DND-41 (cell line): ENCODE results near the gene TTC23.

Experiments
- ATAC-seq: fragments of 200-7000 bp; cut with Tn5 transposase; 3 replicates; pipeline ENCODE4 v1.9.1; 2021; ENCODE audit warnings: low read depth; ENCODE audit not compliant: insufficient read depth
- DNase-seq: peaks from one replicate; pipeline ENCODE4 v3.0.0-alpha.2; 2020
- H2AFZ ChIP-seq: 2 replicates; pipeline ENCODE4 v1.6.0; 2012; ENCODE audit warnings: low read depth, low read length
- H3K27ac ChIP-seq: 2 replicates; pipeline ENCODE4 v1.5.1; 2012; ENCODE audit warnings: low read length, inconsistent platforms
- H3K27me3 ChIP-seq: fragments of 200-600 bp; sonication (generic); 2 replicates; pipeline ENCODE4 v1.6.0; 2012; ENCODE audit warnings: low read length, mild to moderate bottlenecking, inconsistent platforms; ENCODE audit not compliant: insufficient read depth, poor library complexity
- H3K36me3 ChIP-seq: 2 replicates; pipeline ENCODE4 v1.5.1; 2012; ENCODE audit warnings: low read length, inconsistent platforms; ENCODE audit not compliant: insufficient read depth
- H3K4me1 ChIP-seq: 2 replicates; pipeline ENCODE4 v1.5.1; 2012; ENCODE audit warnings: mild to moderate bottlenecking, low read length; ENCODE audit not compliant: insufficient read depth
- H3K4me2 ChIP-seq: 2 replicates; pipeline ENCODE4 v1.6.0; 2012; ENCODE audit warnings: mild to moderate bottlenecking, moderate library complexity, low read length, inconsistent platforms; ENCODE audit not compliant: insufficient read depth
- H3K4me3 ChIP-seq, 2 experiments: fragments of 200-600 bp in 1 of 2; shearing (Covaris generic) in 1 of 2; 2 replicates each; pipeline ENCODE4 v1.5.1; 2012 to 2016; ENCODE audit warnings: inconsistent platforms in 2 of 2, low read length in 2 of 2, mild to moderate bottlenecking in 2 of 2, low read depth in 1 of 2, moderate library complexity in 1 of 2
- H3K79me2 ChIP-seq: 2 replicates; pipeline ENCODE4 v1.6.0; 2012; ENCODE audit warnings: low read length, inconsistent platforms; ENCODE audit not compliant: insufficient read depth
- H3K9ac ChIP-seq: 2 replicates; pipeline ENCODE4 v1.6.0; 2012; ENCODE audit warnings: low read depth, mild to moderate bottlenecking, inconsistent platforms, low read length, moderate library complexity
- H3K9me3 ChIP-seq: 2 replicates; pipeline ENCODE4 v1.5.1; 2012; ENCODE audit warnings: low read length, moderate library complexity, mild to moderate bottlenecking, inconsistent platforms; ENCODE audit not compliant: insufficient read depth, severe bottlenecking
- H4K20me1 ChIP-seq: 2 replicates; pipeline ENCODE4 v1.6.0; 2012; ENCODE audit warnings: low read length; ENCODE audit not compliant: insufficient read depth
- EZH2 ChIP-seq: IDR thresholded peaks from 3 replicates; pipeline ENCODE4 v1.6.1; 2012; ENCODE audit warnings: borderline replicate concordance, low read depth, mild to moderate bottlenecking, moderate library complexity, low read length, inconsistent platforms; ENCODE audit not compliant: severe bottlenecking
- TF ChIP-seq, protein P1 (sequence below): IDR thresholded peaks from 2 replicates; pipeline ENCODE4 v1.5.1; 2012; ENCODE audit warnings: borderline replicate concordance, low read length, moderate library complexity, mild to moderate bottlenecking; ENCODE audit not compliant: poor library complexity, severe bottlenecking; ENCODE audit errors: extremely low read depth

TTC23 gene

DNA sequence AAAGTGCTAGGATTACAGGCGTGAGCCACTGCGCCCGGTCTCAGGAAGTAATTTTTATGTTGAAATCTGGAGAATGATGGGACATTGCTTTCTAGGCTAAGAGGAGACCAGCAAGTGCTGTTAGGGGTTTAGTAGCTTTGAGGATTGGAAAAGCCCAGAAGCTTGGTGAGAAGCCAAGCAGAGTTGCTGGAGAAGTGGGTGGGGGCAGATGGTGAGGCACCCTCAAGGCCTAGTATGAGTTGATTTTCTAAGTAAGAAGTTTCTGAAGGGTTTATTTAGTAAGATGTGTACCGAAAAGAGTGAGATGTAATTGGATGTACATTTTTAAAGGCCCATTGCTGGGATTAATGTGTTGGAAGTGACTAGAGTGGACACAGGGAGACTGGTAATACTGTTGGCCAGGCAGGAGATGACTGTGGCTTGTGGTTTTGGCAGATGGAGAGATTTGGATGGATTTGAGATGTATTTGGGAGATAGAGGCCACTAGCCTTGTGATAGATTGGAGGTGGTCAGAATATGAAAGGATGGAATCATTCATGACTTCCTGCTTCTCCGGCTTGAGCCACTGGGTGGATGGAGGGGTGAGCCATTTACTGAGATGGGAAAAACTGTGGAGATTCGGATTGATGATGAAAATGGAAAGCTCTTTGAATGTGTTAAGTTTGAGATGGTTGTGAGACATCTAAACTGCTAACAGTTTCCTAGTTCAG, 4.2 kb upstream of the TTC23 start:
- H3K4me1 ChIP-seq = peaks cover 41% of the 10 kb centered on the region
- TF ChIP-seq, protein P1, sequence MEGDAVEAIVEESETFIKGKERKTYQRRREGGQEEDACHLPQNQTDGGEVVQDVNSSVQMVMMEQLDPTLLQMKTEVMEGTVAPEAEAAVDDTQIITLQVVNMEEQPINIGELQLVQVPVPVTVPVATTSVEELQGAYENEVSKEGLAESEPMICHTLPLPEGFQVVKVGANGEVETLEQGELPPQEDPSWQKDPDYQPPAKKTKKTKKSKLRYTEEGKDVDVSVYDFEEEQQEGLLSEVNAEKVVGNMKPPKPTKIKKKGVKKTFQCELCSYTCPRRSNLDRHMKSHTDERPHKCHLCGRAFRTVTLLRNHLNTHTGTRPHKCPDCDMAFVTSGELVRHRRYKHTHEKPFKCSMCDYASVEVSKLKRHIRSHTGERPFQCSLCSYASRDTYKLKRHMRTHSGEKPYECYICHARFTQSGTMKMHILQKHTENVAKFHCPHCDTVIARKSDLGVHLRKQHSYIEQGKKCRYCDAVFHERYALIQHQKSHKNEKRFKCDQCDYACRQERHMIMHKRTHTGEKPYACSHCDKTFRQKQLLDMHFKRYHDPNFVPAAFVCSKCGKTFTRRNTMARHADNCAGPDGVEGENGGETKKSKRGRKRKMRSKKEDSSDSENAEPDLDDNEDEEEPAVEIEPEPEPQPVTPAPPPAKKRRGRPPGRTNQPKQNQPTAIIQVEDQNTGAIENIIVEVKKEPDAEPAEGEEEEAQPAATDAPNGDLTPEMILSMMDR = no peak
- TF ChIP-seq EZH2 = no peak
- no peaks in the 10 kb centered on the region for H3K27me3 ChIP-seq
- peak overlapping the region; percentile 7; the same call in 1 of the 2 replicates for H3K9ac ChIP-seq
- ATAC-seq (no peak), DNase-seq (no peak)
- H3K79me2 ChIP-seq = peaks cover 47% of the 10 kb centered on the region
- H2AFZ ChIP-seq = no peak overlapping the region
- H3K4me2 ChIP-seq = peak overlapping the region; percentile 48; the same call in 1 of the 2 replicates
- no peaks in the 10 kb centered on the region for H3K9me3 ChIP-seq
- H3K4me3 ChIP-seq = no peak overlapping the region
- peaks cover 11% of the 10 kb centered on the region; the same call in 1 of the 2 replicates for H3K36me3 ChIP-seq
- 0 out of 2 replicates have a peak overlapping the region, but pooled peaks have one; percentile 29 for H3K27ac ChIP-seq
- H4K20me1 ChIP-seq = no peaks in the 10 kb centered on the region

DNA sequence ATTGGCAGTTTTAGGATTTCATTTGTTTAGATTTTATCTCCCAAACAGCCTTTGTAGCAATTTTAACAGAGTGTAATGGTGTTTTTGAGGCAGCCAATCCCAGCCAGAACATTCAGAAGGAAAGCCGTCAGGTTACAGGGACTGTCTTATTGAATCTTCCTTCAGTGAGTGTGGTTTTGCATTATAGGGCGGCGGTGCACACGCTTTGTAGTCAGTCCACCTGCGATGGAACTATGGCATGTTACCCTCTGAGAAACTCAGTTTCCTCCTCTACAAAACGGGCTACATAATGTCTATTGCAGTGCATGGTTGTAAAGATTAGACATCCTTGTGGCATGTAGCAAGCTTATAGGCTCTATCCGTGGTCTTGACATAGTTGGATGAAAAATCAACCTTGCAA, 2.9 kb upstream of the TTC23 start:
- no peak for ATAC-seq
- Histone ChIP-seq H3K36me3 (peaks cover 6% of the 10 kb centered on the region; the same call in 1 of the 2 replicates), H3K9me3 (no peaks in the 10 kb centered on the region), H3K79me2 (peaks cover 56% of the 10 kb centered on the region), H4K20me1 (no peaks in the 10 kb centered on the region), H3K4me1 (peaks cover 53% of the 10 kb centered on the region), H3K4me3 (peak overlapping the region; percentile 69 to 77; a peak in 3 of 4 replicates), H3K27ac (peak overlapping the region; percentile 79), H3K9ac (peak overlapping the region; percentile 93), H3K4me2 (peak overlapping the region; percentile 82), H2AFZ (peak overlapping the region; percentile 88; the same call in 1 of the 2 replicates), H3K27me3 (no peaks in the 10 kb centered on the region)
- peak; percentile 24 for DNase-seq
- TF ChIP-seq, protein P1 = no peak
- TF ChIP-seq EZH2 = no peak

DNA sequence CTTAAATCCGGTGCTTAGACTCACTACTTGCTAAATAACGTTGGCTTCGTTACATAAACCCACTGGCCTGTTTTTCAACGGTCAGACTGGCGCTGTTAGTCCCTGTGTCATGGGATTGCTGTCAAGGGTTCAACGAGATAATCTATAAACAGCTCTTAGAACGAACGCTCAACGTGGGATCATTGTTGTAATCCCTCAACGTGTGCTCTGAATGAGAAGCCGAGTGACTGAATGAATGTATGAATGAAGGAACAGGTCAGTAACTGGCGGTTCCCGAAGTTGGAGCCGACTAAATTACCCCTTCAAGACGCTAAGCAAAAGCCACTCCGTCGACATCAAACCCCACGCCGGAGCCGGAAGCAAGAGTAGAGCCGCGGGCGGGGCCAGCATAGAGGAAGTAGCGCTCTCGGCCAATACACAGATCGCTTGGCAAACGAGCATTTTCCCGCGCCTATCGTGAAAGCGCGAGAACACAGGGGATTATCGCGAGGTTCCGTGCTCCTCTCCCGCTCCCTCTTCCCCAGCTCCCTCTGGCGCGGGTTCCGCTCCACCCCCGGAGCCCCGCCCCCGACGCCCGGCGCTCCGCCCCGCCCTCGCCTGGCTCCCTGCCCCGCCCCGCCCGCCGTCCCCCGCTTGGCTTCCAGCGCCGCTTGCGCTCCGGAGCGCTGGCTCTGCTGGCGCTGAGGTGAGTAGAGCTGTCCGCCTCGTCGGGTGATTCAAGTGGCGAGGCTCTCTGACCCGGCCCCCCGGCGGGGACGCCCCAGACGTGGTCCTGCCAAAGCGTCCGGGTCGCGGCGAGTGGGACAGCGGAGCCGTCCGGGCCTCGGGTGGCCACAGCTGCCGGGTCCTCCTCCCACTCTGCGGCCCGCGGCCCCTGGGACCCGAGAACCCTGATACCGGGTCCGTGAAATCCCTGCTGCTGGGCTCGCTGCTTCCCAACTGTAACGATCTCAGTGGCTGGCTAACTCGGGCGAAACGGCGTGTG, 1.8 kb upstream of the TTC23 start, which contains the start of gene LRRC28:
Gene LRRC28 (plus strand): TSS at position 625 of the 985 bp plus-strand sequence. CDS start 4,477 bp downstream, outside the sequence.
- peaks cover 59% of the 10 kb centered on the region for H3K4me1 ChIP-seq
- DNase-seq = peak; percentile 98
- ATAC-seq = peak; percentile 94
- H3K4me3 ChIP-seq = peak within 1 kb of the TSS; percentile 77 to 86
- no peaks in the 10 kb centered on the region for H3K27me3 ChIP-seq
- H4K20me1 ChIP-seq = no peaks in the 10 kb centered on the region
- no peaks in the 10 kb centered on the region for H3K9me3 ChIP-seq
- TF ChIP-seq EZH2 = no peak
- TF ChIP-seq, protein P1 = no peak
- peaks cover 64% of the 10 kb centered on the region for H3K79me2 ChIP-seq
- H3K27ac ChIP-seq = peak within 1 kb of the TSS; percentile 91
- H2AFZ ChIP-seq = peak within 1 kb of the TSS; percentile 88
- H3K9ac ChIP-seq = peak within 1 kb of the TSS; percentile 93
- H3K4me2 ChIP-seq = peak within 1 kb of the TSS; percentile 83
- H3K36me3 ChIP-seq = peaks cover 4% of the 10 kb centered on the region; the same call in 1 of the 2 replicates
